ENCODE results near the gene CXCR2.
"Not testable (repeated sequence)": the region's sequence is repeated elsewhere in the genome, so short reads cannot be mapped to it uniquely, and the experiment has no call there.

DNA sequence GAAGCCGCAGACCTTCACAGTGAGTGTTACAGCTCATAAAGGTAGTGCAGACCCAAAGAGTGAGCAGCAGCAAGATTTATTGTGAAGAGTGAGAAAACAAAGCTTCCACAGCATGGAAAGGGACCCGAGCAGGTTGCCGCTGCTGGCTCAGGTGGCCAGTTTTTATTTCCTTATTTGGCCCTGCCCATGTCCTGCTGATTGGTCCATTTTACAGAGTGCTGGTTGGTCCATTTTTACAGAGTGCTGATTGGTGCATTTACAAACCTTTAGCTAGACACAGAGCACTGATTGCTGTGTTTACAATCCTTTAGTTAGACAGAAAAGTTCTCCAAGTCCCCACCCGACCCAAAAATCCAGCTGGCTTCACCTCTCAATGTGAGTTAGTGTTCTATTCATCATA lies 4.0 kb upstream of the CXCR2 start:
- TF ChIP-seq, protein P1, sequence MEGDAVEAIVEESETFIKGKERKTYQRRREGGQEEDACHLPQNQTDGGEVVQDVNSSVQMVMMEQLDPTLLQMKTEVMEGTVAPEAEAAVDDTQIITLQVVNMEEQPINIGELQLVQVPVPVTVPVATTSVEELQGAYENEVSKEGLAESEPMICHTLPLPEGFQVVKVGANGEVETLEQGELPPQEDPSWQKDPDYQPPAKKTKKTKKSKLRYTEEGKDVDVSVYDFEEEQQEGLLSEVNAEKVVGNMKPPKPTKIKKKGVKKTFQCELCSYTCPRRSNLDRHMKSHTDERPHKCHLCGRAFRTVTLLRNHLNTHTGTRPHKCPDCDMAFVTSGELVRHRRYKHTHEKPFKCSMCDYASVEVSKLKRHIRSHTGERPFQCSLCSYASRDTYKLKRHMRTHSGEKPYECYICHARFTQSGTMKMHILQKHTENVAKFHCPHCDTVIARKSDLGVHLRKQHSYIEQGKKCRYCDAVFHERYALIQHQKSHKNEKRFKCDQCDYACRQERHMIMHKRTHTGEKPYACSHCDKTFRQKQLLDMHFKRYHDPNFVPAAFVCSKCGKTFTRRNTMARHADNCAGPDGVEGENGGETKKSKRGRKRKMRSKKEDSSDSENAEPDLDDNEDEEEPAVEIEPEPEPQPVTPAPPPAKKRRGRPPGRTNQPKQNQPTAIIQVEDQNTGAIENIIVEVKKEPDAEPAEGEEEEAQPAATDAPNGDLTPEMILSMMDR (IDR thresholded peaks at IDR 0.05), result not testable (repeated sequence)
- TF ChIP-seq POLR2A (IDR thresholded peaks at IDR 0.05), result not testable (repeated sequence)

Measured in body of pancreas (tissue), 4 donors.